ENCODE measurements around the gene DCD.

DNA sequence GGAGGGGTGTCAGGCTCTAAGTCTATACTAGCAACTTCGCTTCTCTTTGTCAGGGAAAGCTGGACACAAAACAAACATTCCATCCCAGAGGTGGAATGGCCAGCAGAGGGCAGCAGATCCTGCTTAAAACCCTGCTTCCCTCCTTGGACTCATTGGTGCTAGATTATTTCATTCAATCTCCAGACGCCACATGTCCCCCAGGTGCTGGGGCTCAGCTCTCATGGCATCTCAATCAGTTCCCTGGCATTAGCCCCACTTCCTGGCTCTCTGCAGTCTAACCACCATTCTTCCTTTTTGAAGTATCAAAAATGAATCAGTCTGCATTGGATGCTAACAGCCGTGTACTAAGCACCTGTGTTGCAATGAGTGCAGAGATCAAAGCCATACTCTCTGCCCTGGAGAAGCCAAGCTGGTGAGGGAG lies 51.6 kb downstream of the DCD start:
- no peak for TF ChIP-seq BACH1 (IDR thresholded peaks at IDR 0.05; ENCODE audit: low read length)
- no peak for TF ChIP-seq POLR2AphosphoS5 (IDR thresholded peaks at IDR 0.05; ENCODE audit: low read depth, low read length)
- TF ChIP-seq ZNF274 (IDR thresholded peaks at IDR 0.05; ENCODE audit: borderline replicate concordance, extremely low read depth, low read length): no peak
- no peak for TF ChIP-seq CHD1 (IDR thresholded peaks at IDR 0.05; ENCODE audit: low read depth, low read length)
- TF ChIP-seq, protein P1, sequence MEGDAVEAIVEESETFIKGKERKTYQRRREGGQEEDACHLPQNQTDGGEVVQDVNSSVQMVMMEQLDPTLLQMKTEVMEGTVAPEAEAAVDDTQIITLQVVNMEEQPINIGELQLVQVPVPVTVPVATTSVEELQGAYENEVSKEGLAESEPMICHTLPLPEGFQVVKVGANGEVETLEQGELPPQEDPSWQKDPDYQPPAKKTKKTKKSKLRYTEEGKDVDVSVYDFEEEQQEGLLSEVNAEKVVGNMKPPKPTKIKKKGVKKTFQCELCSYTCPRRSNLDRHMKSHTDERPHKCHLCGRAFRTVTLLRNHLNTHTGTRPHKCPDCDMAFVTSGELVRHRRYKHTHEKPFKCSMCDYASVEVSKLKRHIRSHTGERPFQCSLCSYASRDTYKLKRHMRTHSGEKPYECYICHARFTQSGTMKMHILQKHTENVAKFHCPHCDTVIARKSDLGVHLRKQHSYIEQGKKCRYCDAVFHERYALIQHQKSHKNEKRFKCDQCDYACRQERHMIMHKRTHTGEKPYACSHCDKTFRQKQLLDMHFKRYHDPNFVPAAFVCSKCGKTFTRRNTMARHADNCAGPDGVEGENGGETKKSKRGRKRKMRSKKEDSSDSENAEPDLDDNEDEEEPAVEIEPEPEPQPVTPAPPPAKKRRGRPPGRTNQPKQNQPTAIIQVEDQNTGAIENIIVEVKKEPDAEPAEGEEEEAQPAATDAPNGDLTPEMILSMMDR (IDR thresholded peaks at IDR 0.05; ENCODE audit: control extremely low read depth in 1 of 3, insufficient read depth in 1 of 3, low read depth in 1 of 3, low read length in 3 of 3): peak; percentile 75 to 97 (median 84)
- no peak for TF ChIP-seq POLR2A (IDR thresholded peaks at IDR 0.05; ENCODE audit: control extremely low read depth in 1 of 2, low read depth in 2 of 2, low read length in 2 of 2)
